ENCODE results near the gene ADCY3.
"Not testable (repeated sequence)": the region's sequence is repeated elsewhere in the genome, so short reads cannot be mapped to it uniquely, and the experiment has no call there.

ADCY3 gene

GRCh38 chr2:24819442-24820174 is 100.4 kb downstream of the ADCY3 start:
- in situ Hi-C loops (cut with MboI; ENCODE audit: low sequenced_read_pairs) = loop anchor here (10.0 kb wide), 2 partner anchors 205 to 405 kb away; no protein-coding TSS in a partner anchor

- in situ Hi-C loops (cut with MboI; ENCODE audit: low sequenced_read_pairs) = no loop called here
Measured at GRCh38 chr2:24818721-24819167, 101.3 kb downstream of the ADCY3 start.

DNA sequence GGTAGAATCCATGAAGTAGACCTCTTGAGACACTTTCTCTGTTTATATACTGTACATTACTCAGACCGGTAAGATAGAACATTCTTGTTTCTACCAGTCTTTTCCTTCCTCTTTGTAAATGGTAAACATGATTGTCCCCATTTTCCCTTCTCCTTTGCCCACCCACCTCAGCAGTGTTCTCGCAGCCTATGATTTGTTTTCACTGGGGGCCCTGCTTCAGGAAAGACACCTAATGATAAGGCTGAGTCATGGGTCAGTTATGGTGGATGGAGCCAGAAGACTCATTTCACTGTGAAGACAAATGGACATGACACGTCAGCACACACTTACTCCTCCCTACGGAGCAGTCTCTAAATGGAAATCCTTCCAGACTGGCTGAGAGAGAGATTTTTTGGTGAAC is 103.2 kb downstream of the ADCY3 start:
- in situ Hi-C loops (cut with MboI; ENCODE audit: low sequenced_read_pairs) = no loop called here

GRCh38 chr2:24816404-24816803 is 103.6 kb downstream of the ADCY3 start:
- in situ Hi-C loops (cut with MboI; ENCODE audit: low sequenced_read_pairs) = no loop called here

DNA sequence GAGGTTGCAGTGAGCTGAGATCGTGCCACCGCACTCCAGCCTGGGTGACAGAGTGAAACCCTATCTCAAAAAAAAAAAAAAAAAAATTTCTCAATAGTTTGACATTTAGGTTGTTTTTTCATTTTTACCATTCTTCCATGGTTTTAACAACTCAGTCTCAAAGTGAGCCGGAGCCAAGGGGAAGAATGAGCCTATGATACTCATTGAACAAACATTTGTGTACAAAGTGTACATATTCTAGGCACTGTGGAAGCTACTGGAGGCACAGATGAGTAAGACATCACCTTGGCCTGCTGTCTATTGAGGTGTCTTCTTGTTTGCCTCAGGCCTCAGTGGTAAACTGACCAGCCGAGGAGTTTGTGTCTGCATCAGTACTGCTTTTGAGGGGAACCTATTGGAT is 104.9 kb downstream of the ADCY3 start:
- in situ Hi-C loops (cut with MboI; ENCODE audit: low sequenced_read_pairs) = no loop called here

GRCh38 chr2:24814516-24814915 is 105.5 kb downstream of the ADCY3 start:
- in situ Hi-C loops (cut with MboI; ENCODE audit: low sequenced_read_pairs) = no loop called here

GRCh38 chr2:24813691-24814137 is 106.3 kb downstream of the ADCY3 start:
- in situ Hi-C loops (cut with MboI; ENCODE audit: low sequenced_read_pairs) = no loop called here

- in situ Hi-C loops (cut with MboI; ENCODE audit: low sequenced_read_pairs) = no loop called here
Measured at GRCh38 chr2:24809316-24810007, 110.6 kb downstream of the ADCY3 start.

DNA sequence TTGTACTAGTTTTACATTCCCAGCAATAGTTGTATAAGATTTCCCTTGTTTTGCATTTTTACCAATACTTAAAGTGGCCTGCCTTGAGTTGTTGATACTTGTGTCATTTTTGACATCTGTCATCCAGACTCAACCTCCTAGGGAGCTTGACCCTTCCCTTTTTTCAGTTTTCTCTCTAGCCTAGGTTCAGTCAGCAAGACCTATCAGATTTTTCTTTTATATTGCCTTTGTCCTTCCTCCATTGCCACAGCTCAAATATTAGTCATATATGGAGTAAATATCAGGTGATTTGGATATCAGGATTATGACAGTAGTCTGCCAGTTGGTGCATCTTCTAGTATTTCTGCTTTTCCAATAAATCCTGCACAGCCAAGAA is 113.4 kb downstream of the ADCY3 start:
- in situ Hi-C loops (cut with MboI; ENCODE audit: low sequenced_read_pairs) = no loop called here

- in situ Hi-C loops (cut with MboI; ENCODE audit: low sequenced_read_pairs) = not testable (repeated sequence)
Measured at GRCh38 chr2:24805811-24806660, 114.0 kb downstream of the ADCY3 start.

DNA sequence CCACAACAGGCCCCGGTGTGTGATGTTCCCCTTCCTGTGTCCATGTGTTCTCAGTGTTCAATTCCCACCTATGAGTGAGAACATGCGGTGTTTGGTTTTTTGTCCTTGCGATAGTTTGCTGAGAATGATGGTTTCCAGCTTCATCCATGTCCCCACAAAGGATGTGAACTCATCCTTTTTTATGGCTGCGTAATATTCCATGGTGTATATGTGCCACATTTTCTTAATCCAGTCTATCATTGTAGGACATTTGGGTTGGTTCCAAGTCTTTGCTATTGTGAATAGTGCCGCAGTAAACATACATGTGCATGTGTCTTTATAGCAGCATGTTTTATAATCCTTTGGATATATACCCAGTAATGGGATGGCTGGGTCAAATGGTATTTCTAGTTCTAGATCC is 119.5 kb downstream of the ADCY3 start:
- in situ Hi-C loops (cut with MboI; ENCODE audit: low sequenced_read_pairs) = not testable (repeated sequence)

GRCh38 chr2:24797644-24798043 is 122.4 kb downstream of the ADCY3 start:
- in situ Hi-C loops (cut with MboI; ENCODE audit: low sequenced_read_pairs) = no loop called here

DNA sequence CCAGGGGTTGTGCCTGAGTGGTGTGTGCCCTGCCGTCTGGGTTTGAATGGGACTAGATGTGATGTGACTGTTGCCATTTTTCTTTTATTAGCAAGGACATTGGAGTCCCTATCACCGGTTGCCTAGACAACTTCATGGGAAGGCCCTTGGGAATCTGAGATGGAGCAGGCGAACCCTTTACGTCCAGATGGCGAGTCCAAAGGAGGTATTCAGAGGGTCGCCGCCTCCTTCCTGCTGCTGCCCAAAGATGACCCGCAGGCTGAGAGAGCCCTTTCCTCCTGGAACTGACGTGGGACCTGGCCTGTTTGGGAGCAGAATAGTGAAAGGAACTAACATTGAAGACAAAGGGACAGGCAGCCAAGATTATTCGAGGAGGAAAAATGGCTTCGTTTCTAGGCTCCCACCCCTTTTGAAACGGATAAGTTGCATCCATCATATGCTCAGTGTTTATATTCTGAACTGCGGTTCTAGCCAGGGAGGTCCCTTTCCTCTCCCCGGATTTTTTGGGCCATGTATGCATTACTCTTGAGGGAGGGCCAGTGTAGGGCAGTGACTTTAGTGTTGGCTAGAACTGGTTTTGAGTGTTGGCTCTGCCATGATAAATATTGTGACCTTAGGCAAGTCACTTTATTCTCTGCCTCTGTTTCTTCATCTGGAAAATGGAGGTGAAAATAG is 126.1 kb downstream of the ADCY3 start:
- in situ Hi-C loops (cut with MboI; ENCODE audit: low sequenced_read_pairs) = no loop called here

- in situ Hi-C loops (cut with MboI; ENCODE audit: low sequenced_read_pairs) = no loop called here
Measured at GRCh38 chr2:24792874-24793760, 126.9 kb downstream of the ADCY3 start, which contains the start of the genes CENPO and PTRHD1. Gene CENPO (plus strand): TSS chr2:24793425. CDS start chr2:24793920, 495 bp downstream. Gene PTRHD1 (minus strand): TSS chr2:24793391. CDS start chr2:24793377, 14 bp downstream.

DNA sequence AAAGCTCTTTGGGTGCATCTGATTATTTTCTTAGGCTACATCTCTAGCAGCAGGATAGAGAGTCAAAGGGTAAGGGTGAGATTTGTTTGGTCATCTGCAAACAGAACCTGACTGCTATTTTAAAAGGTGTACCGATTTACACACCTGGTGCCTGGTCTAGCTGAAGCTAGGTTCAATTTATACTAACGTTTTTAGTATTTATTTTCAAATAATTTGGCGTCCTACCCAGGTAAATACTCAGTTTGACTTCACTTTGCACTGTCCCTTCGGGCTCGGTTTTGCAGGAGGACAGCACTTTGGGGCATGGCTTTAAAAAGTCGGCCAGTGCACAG is 127.5 kb downstream of the ADCY3 start:
- in situ Hi-C loops (cut with MboI; ENCODE audit: low sequenced_read_pairs) = no loop called here

DNA sequence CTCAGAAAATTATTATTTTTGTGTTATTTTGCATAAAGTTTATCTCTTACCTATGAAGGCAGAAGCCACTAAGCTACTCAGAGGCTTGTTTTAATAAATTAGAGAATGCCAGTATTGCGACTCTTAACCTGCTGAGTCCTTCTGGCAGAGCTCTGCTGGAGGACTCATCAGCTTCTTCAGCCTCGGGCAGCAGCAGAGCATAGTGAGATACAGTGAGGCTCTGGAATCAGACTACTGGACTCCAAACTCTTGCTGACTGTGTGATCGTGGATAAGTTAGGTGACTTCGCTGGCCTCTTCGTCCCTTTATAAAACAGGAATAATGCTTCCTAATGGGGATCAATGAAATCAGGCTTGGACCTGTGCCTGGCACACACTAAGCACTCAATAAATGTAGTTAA is 128.6 kb downstream of the ADCY3 start:
- in situ Hi-C loops (cut with MboI; ENCODE audit: low sequenced_read_pairs) = no loop called here

GRCh38 chr2:24788816-24789215 is 131.2 kb downstream of the ADCY3 start:
- in situ Hi-C loops (cut with MboI; ENCODE audit: low sequenced_read_pairs) = no loop called here

DNA sequence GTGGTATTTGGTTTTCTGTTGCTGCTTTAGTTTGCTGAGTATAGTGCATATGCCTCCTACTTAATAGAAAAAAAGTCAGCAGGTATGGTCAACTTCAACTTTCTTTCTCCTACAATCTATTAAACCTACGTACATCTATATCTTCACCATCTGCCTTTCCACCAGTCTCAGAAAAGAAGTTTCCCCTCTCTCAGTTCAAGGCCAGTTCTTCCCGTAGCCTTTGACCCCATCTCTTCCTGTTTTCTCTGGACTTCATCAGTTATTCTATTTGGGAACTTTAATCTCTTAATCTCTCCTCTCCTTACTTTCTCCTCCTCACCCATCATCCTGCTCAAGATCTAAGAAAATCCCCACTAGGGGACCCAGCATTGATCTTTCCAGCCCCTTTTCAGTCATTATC is 132.5 kb downstream of the ADCY3 start:
- in situ Hi-C loops (cut with MboI; ENCODE audit: low sequenced_read_pairs) = no loop called here

DNA sequence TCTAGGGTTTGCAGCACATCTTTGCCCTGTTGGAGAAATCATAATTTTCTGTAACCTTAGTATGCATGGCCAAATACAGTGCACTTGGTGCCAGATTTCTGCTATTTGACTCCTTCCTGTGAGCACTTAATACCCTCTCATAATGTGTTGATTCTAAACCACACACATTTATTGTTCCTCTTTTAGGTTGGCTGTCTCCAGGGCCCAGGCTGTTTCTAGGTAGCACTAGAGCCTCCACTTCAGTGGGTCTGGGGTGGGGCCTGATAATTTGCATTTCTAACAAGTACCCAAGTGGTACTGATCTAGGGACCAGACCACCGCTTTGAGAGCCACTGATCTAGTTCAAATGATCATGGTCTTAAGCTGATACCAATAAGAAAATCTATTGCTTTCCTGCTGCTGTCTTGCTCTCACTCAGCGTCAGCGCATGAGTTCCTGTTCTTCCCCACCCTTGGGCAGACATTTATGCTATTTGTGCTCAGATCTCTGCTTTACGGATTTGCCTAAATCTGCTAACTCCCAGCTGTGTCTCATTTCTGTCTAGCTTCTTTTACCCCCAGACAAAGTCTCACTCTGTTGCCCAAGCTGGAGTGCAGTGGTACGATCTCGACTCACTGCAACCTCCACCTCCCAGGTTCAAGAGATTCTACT is 134.2 kb downstream of the ADCY3 start:
- in situ Hi-C loops (cut with MboI; ENCODE audit: low sequenced_read_pairs) = no loop called here

Data from HL-60/S4 (cell line).